Fibroblast of mammary gland (primary cell): ENCODE data around the gene PRLHR.
A peak's percentile ranks its signal among the peaks of the same experiment; 100 is the strongest.

Experiments
- DNase-seq: peaks from one replicate; pipeline ENCODE4 v3.0.0-alpha.2; 2010; ENCODE audit warnings: low read depth
- H3K4me3 ChIP-seq: 2 replicates; pipeline ENCODE4 v1.5.1; 2011; ENCODE audit warnings: low read depth, mild to moderate bottlenecking, low read length, moderate library complexity; ENCODE audit not compliant: control insufficient read depth
- CTCF ChIP-seq: conservative IDR thresholded peaks from 2 replicates; pipeline ENCODE4 v1.5.1; 2011; ENCODE audit warnings: low read depth, low read length, inconsistent platforms; ENCODE audit not compliant: control insufficient read depth, insufficient read depth

PRLHR gene

DNA sequence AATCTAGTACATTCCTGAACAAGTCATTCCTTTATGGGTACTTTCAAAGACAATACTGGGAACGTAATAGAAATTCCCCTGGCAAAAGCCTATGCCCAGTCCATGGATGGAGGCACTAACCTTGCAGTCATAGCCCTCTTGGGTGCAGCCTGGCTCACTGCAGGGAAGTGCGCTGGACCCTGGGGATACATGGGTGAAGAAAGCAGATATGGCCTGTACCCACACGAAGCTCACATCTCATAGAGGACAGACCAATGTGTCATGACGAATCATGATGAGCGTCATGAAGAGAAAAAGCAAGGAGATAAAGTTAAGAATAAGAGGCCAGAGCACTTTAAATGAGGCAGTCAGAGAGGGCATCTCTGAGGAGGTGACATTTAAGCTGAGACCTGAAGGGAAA is 11.8 kb downstream of the PRLHR start:
- peak; percentile 57 for DNase-seq
- TF ChIP-seq CTCF: no peak
- H3K4me3 ChIP-seq: no peak overlapping the region

DNA sequence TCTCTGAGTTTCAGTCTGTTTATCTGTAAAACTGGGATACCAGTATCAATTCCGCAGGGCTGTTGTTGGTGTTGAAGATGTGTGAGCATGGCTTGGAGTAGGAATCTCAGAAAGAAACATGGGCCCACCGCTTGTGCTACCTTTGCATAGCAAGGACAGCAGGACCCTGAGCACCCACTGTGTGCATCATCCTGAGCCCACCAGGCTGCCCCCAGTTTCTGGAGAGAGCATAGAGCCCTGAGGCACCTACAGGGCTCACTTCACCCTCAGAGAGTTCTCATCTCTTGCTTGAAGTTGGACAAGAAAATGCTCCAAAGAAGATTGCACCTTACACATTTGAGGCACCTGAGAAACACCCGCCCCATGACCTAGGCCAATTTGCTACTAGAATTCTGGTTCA is 12.9 kb downstream of the PRLHR start:
- no peak for TF ChIP-seq CTCF

DNA sequence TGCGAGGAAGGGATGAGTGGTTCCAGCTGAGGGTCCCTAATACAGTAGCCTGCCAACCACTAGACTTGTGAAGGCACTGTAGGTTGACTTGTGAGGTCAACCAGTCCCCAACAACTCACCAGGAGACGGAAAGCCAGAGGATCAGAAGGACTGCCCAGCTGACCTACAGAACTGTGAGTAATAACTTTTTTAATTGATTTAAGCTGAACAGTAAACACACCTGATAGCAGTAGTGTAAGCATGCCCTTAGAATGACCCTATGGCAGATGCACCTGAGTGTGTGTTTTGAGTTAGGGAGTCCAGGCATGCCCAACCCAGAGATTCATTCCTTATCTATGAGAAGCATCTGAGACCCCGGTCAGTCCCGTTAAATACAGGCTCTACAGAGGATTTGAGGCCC is 14.1 kb downstream of the PRLHR start:
- TF ChIP-seq CTCF: no peak
- no peak overlapping the region for H3K4me3 ChIP-seq
- DNase-seq: no peak

More for the DNA sequence above, 12.9 kb downstream of the PRLHR start:
- H3K4me3 ChIP-seq: no peak overlapping the region
- no peak for DNase-seq

GRCh38 chr10:118580702-118581101 is 14.7 kb downstream of the PRLHR start:
- no peak overlapping the region for H3K4me3 ChIP-seq
- DNase-seq: no peak
- TF ChIP-seq CTCF: no peak

DNA sequence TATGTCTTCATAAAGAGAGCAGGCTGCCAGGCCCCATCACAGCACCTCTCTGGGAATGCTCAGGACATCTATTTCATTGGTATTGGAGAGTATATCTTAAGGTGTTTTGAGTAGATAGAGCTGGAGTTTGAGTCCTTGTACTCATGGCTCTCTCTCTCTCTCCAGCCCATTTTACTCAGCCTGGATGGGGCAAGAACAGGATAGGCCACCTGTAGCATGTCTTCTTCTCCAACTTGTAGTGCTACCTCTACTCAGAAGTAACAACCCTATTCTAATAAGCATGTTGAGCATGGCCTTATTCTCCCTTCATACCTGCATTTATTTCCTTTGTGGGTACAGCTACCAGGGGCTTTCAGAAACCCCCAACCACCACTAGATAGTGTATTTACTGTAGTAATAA is 21.9 kb downstream of the PRLHR start:
- DNase-seq: no peak
- H3K4me3 ChIP-seq: no peak overlapping the region
- no peak for TF ChIP-seq CTCF

DNA sequence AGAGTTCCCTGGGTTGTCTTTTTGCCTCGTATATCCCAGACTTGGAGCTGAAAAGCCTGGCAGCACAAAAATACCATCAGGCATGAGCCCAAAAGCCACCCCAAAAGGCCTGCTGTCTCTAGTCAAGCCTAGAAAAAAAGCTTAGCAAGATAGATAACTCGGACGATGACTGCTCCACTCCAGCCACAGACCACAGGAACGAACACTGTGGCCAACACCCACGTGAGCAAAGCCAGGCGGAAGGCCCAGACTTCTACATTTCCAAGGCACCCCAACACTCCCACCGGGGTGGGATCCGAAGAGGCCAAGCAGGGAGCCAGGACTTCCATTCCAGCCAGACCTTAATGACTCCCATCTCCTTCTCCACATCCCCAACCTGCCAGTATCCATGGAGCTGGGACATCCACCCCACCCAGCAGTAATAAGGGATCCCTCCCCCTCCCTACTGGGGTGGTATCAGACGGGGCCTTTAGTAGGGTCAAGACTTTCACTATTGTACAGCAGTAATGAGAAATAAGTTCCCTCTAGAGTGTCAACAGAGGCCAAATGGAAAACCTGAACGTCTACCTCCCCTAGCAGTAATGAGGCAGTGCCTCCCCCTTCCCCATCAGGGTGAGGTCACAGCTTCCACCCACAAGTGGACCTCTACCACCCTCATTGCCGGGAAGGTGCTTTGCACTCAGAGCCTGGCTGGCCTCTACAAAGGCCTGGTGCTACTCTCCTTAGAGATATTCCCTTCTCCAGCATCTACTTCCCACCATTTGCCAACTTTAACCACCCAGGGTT is 23.0 kb downstream of the PRLHR start:
- peak; percentile 30 for DNase-seq
- H3K4me3 ChIP-seq: no peak overlapping the region
- no peak for TF ChIP-seq CTCF
